Stomach smooth muscle (tissue), 2 donors: ENCODE results near the gene SVIL.
"Not testable (repeated sequence)": the region's sequence is repeated elsewhere in the genome, so short reads cannot be mapped to it uniquely, and the experiment has no call there.

Source experiments
- H3K27ac ChIP-seq: one replicate; pipeline ENCODE4 v1.7.0; 2013; ENCODE audit warnings: mild to moderate bottlenecking, low read length, inconsistent platforms
- H3K27me3 ChIP-seq, 2 donors: one replicate each; pipeline ENCODE4 v1.7.0; 2013; ENCODE audit warnings: low read length in 2 of 2; ENCODE audit not compliant: insufficient read depth in 2 of 2, control insufficient read depth in 1 of 2
- H3K36me3 ChIP-seq, 2 donors: one replicate each; pipeline ENCODE4 v1.7.0; 2013; ENCODE audit warnings: low read length in 2 of 2; ENCODE audit not compliant: control insufficient read depth in 2 of 2, insufficient read depth in 2 of 2
- H3K4me1 ChIP-seq: one replicate; pipeline ENCODE4 v1.7.0; 2013; ENCODE audit warnings: low read length; ENCODE audit not compliant: control insufficient read depth, insufficient read depth
- H3K4me3 ChIP-seq, 2 donors: one replicate each; pipeline ENCODE4 v1.7.0; 2013; ENCODE audit warnings: low read length in 2 of 2
- H3K9ac ChIP-seq, 2 donors: one replicate each; pipeline ENCODE4 v1.7.0; 2013; ENCODE audit warnings: low read length in 2 of 2, mild to moderate bottlenecking in 1 of 2
- H3K9me3 ChIP-seq, 2 donors: one replicate each; pipeline ENCODE4 v1.7.0; 2013; ENCODE audit warnings: low read length in 2 of 2; ENCODE audit not compliant: control insufficient read depth in 2 of 2
- donor health status: healthy.
- donor health status: Pancreatic carcinoma.

Gene SVIL

DNA sequence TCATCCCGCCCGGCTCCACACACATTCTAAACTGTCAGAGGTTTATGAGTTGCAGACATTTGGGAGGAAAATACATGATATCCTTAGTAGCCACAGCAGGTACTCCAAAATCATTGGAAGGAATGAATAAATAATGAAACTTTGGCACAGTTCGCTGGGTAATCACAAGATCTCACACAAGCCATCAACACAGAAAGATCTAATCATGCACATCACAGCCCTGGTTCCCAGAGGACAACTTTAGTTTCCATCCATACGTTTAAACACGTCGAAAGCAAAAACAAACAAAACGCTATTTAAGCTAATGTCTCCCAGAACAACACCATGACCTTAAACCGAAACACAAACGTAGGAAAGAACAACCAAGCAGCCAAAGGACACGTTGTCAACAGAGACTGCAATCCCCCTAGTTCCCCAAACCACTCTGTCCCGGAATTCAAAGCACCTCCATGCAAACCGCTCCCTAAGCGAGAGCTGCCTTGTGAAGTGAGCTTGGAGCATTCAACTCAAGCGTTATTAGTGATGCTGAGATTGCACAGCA is 12.3 kb downstream of the SVIL start:
- H3K27me3 ChIP-seq: no peaks in the 10 kb centered on the region
- no peaks in the 10 kb centered on the region for H3K9me3 ChIP-seq
- H3K27ac ChIP-seq: peak overlapping the region; percentile 60
- peak overlapping the region in 1 of 2 donors; percentile 59 for H3K4me3 ChIP-seq
- H3K4me1 ChIP-seq: peaks cover 41% of the 10 kb centered on the region
- H3K9ac ChIP-seq: no peak overlapping the region
- H3K36me3 ChIP-seq: no peaks in the 10 kb centered on the region

DNA sequence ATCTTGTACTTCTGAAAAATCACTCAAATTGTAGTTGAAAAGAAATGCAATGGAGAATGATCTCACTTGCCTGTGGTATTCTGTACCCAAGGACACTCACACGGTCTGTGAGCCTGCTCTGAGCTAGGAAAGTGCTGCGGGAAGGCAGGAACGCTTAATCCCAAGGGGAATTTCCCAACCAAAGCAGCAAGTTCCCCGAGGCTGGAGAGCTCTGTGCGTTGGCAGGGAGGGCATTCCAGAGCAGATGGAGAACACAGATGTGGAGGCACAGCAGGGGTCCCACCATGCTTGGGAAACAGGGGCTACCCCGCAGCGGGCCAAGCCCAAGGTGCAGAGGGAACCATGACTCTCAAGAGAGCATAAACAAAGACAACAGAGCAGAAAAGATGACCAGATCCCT is 13.6 kb downstream of the SVIL start:
- Histone ChIP-seq H3K9ac (no peak overlapping the region), H3K4me3 (peak overlapping the region in 1 of 2 donors; percentile 52), H3K4me1 (peaks cover 37% of the 10 kb centered on the region), H3K36me3 (no peaks in the 10 kb centered on the region), H3K27ac (peak overlapping the region; percentile 62), H3K9me3 (no peaks in the 10 kb centered on the region), H3K27me3 (no peaks in the 10 kb centered on the region)

DNA sequence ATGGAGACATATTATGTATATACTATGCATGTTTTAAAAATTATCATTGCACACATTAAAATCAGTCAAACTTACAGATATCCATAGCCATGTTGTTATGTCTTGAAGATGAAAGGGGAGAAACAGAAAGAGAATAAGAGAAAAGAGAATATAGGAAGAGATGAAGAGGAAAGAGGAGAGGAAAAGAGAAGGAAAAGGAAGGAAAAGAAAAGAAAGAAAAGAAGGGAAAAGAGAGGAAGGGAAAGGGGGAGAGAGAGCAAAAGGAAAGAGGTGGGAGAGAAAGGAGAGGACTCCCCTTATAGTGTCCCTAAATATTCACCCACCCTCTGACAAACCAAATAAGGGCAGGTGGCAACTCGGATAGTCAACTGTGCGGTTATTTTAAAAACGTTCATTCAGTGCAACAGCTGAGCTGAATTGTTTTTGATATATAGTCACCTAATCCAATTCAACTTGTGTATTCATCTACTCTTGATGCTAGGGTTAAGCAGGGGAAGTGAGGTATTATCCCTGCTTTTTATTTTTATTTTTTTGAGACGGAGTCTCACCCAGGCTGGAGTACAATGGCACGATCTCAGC is 14.6 kb downstream of the SVIL start:
- Histone ChIP-seq H3K27me3 (no peaks in the 10 kb centered on the region), H3K4me3 (no peak overlapping the region), H3K9ac (peak overlapping the region in 1 of 2 donors; percentile 31), H3K27ac (no peak overlapping the region), H3K4me1 (peaks cover 37% of the 10 kb centered on the region), H3K36me3 (no peaks in the 10 kb centered on the region), H3K9me3 (no peaks in the 10 kb centered on the region)

- Histone ChIP-seq H3K36me3 (no peaks in the 10 kb centered on the region), H3K27ac (peak overlapping the region; percentile 77), H3K9ac (peak overlapping the region in 1 of 2 donors; percentile 52), H3K9me3 (no peaks in the 10 kb centered on the region), H3K4me3 (peak overlapping the region in 1 of 2 donors; percentile 24), H3K27me3 (no peaks in the 10 kb centered on the region), H3K4me1 (peaks cover 37% of the 10 kb centered on the region)
Measured at GRCh38 chr10:29619241-29619669, 15.5 kb downstream of the SVIL start.

GRCh38 chr10:29618341-29619171 is 16.2 kb downstream of the SVIL start:
- no peaks in the 10 kb centered on the region for H3K36me3 ChIP-seq
- H3K9ac ChIP-seq: peak overlapping the region; percentile 52 to 58
- H3K27me3 ChIP-seq: no peaks in the 10 kb centered on the region
- H3K27ac ChIP-seq: peak overlapping the region; percentile 77
- peak overlapping the region in 1 of 2 donors; percentile 23 for H3K4me3 ChIP-seq
- H3K9me3 ChIP-seq: no peaks in the 10 kb centered on the region
- peaks cover 35% of the 10 kb centered on the region for H3K4me1 ChIP-seq

GRCh38 chr10:29617880-29618340 is 16.9 kb downstream of the SVIL start:
- Histone ChIP-seq H3K27ac (peak overlapping the region; percentile 77), H3K9ac (peak overlapping the region in 1 of 2 donors; percentile 58), H3K9me3 (no peaks in the 10 kb centered on the region), H3K4me1 (peaks cover 33% of the 10 kb centered on the region), H3K36me3 (no peaks in the 10 kb centered on the region), H3K4me3 (peak overlapping the region in 1 of 2 donors; percentile 23), H3K27me3 (no peaks in the 10 kb centered on the region)

DNA sequence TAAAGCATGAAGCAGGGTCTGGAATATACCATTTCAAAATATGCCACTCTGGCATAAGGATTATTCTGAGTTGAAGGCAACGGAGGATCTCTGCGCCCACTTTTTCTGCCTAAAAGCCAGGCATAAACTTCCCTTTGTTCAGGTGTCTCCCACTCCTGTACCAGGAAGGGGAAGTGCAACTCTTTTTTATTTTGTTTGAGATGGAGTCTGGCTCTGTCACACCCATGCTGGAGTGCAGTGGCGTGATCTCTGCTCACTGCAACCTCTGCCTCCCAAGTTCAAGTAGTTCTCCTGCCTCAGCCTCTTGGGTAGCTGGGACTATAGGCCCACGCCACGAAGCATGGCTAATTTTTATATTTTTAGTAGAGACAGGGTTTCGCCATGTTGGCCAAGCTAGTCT is 18.2 kb downstream of the SVIL start:
- H3K4me1 ChIP-seq: peaks cover 34% of the 10 kb centered on the region
- H3K9me3 ChIP-seq: no peaks in the 10 kb centered on the region
- no peaks in the 10 kb centered on the region for H3K27me3 ChIP-seq
- H3K36me3 ChIP-seq: peaks cover 2 to 4% of the 10 kb centered on the region in 2 donors
- H3K9ac ChIP-seq: no peak overlapping the region
- H3K4me3 ChIP-seq: no peak overlapping the region
- H3K27ac ChIP-seq: peak overlapping the region; percentile 6

DNA sequence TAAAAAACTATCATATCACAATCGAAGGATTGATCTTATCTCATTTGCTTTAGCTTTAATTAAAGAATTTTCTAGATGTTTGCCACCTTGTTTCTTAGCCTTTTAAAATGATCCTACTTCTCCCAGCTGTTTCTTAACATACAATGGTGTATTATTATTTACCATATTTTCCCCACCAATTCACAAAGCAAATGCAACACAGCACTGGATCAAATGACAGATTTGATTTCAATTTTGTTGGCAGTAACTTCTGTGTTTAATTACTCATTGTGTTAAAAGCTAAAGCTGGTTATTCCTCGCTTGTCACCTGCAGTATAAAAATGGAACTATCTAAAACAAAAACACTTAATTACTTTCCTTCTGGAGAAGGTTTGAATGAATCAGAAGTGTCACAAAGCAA is 19.6 kb downstream of the SVIL start:
- Histone ChIP-seq H3K4me3 (no peak overlapping the region), H3K36me3 (peaks cover 3 to 4% of the 10 kb centered on the region in 2 donors), H3K4me1 (peaks cover 40% of the 10 kb centered on the region), H3K9ac (no peak overlapping the region), H3K27me3 (no peaks in the 10 kb centered on the region), H3K9me3 (no peaks in the 10 kb centered on the region), H3K27ac (no peak overlapping the region)

DNA sequence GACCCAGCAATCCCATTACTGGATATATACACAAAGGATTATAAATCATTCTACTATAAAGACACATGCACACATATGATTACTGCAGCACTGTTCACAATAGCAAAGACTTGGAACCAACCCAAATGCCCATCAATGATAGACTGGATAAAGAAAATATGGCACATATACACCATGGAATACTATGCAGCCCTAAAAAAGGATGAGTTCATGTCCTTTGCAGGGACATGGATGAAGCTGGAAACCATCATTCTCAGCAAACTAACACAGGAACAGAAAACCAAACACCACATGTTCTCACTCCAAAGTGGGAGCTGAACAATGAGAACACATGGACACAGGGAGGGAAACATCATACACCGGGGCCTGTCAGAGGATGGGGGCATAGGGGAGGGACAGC is 20.5 kb downstream of the SVIL start:
- H3K9me3 ChIP-seq, H3K27ac ChIP-seq, H3K9ac ChIP-seq, H3K27me3 ChIP-seq, H3K4me3 ChIP-seq, H3K36me3 ChIP-seq: not testable (repeated sequence)
- H3K4me1 ChIP-seq: peaks cover 49% of the 10 kb centered on the region

GRCh38 chr10:29613791-29614190 is 21.0 kb downstream of the SVIL start:
- Histone ChIP-seq H3K9ac (no peak overlapping the region), H3K9me3 (no peaks in the 10 kb centered on the region), H3K4me3 (no peak overlapping the region), H3K36me3 (peaks cover 7 to 8% of the 10 kb centered on the region in 2 donors), H3K27ac (no peak overlapping the region), H3K27me3 (no peaks in the 10 kb centered on the region), H3K4me1 (peaks cover 53% of the 10 kb centered on the region)
